HCT116 (cell line): Measurements from ENCODE around the gene COQ2. TPM values are rescaled to one million over a fixed set of nuclear protein-coding genes. Genes with fewer than 3 reads are reported as not detected.

Experiments used
- ATAC-seq: fragments of 200-7000 bp; cut with Tn5 transposase; 2 replicates; pipeline ENCODE4 v1.9.1; 2020; ENCODE audit warnings: mild to moderate bottlenecking, moderate library complexity
- BruUV-seq: library from RNA; stranded (reverse); fragments of 400-500 nt; replicated peaks from 2 replicates; lab custom pipeline; 2021; lab: Mats Ljungman, UMichigan
- CTCF ChIA-PET: fragments of 300-600 bp; sonication (Branson Sonifier 250); formaldehyde crosslinking; loops from one replicate; lab custom pipeline; 2021; ENCODE audit warnings: antibody characterized with exemption; lab: Charles Lee
- POLR2A ChIA-PET: fragments of 300-600, 350-600 bp; sonication (Branson Sonifier 250); formaldehyde crosslinking; loops from one replicate; lab custom pipeline; 2021; ENCODE audit warnings: antibody characterized with exemption; lab: Charles Lee
- RAD21 ChIA-PET, 2 experiments: fragments of 300-600 bp; sonication (Branson Sonifier 250); formaldehyde crosslinking; loops; one replicate each; lab custom pipeline; 2023; ENCODE audit warnings: low total read pairs in 2 of 2; ENCODE audit not compliant: uncharacterized antibody in 2 of 2, unreplicated experiment in 2 of 2, low non-redundant PET in 1 of 2; lab: Charles Lee
- DNase-seq: peaks from one replicate; pipeline ENCODE4 v3.0.0-alpha.2; 2010; ENCODE audit warnings: low read depth, low spot score
- H2AFZ ChIP-seq: fragments of 200-600 bp; shearing (Covaris generic), sonication (generic); 2 replicates; pipeline ENCODE4 v1.6.1; 2017; ENCODE audit warnings: low read depth, mixed run types, mixed read lengths, antibody characterized with exemption, low read length; ENCODE audit not compliant: poor library complexity, severe bottlenecking
- H3K27ac ChIP-seq: 2 replicates; pipeline ENCODE4 v1.5.1; 2012; ENCODE audit warnings: low read depth, low read length
- H3K27me3 ChIP-seq: fragments of 200-600 bp; sonication (generic); 2 replicates; pipeline ENCODE4 v1.6.1; 2016; ENCODE audit warnings: mixed run types, low read length, mixed read lengths; ENCODE audit not compliant: insufficient read depth
- H3K36me3 ChIP-seq, 2 experiments: fragments of 200-500 bp in 1 of 2; fragments of 200-600 bp in 1 of 2; sonication (Bioruptor generic) in 1 of 2; sonication (generic) in 1 of 2; 2 replicates each; pipeline versions ENCODE4 v1.5.1 to v1.6.1; 2014 to 2016; ENCODE audit warnings: low read length in 2 of 2, inconsistent platforms in 1 of 2, mixed read lengths in 1 of 2, mixed run types in 1 of 2; ENCODE audit not compliant: insufficient read depth in 2 of 2, control insufficient read depth in 1 of 2
- H3K4me1 ChIP-seq, 2 experiments: fragments of 200-600 bp in 1 of 2; sonication (generic) in 1 of 2; 2 replicates each; pipeline versions ENCODE4 v1.5.1 to v1.6.1; 2012 to 2017; ENCODE audit warnings: low read length in 2 of 2, inconsistent platforms in 1 of 2, mild to moderate bottlenecking in 1 of 2, mixed read lengths in 1 of 2, mixed run types in 1 of 2, moderate library complexity in 1 of 2; ENCODE audit not compliant: insufficient read depth in 2 of 2, control insufficient read depth in 1 of 2
- H3K4me2 ChIP-seq: fragments of 200-600 bp; sonication (generic); 2 replicates; pipeline ENCODE4 v1.6.1; 2017; ENCODE audit warnings: mixed run types, low read length, mixed read lengths
- H3K4me3 ChIP-seq, 2 experiments: fragments of 200-600 bp in 1 of 2; sonication (generic) in 1 of 2; replicated peaks in 1 of 2; 2 replicates each; pipeline ENCODE4 v1.5.1; 2011 to 2016; ENCODE audit warnings: low read length in 2 of 2, control low read depth in 1 of 2, low read depth in 1 of 2, mild to moderate bottlenecking in 1 of 2, mixed read lengths in 1 of 2, mixed run types in 1 of 2
- H3K79me2 ChIP-seq: fragments of 200-600 bp; sonication (generic); 2 replicates; pipeline ENCODE4 v1.6.1; 2017; ENCODE audit warnings: mild to moderate bottlenecking, mixed run types, low read length, moderate library complexity, mixed read lengths; ENCODE audit not compliant: insufficient read depth
- H3K9ac ChIP-seq: fragments of 200-600 bp; sonication (generic); 2 replicates; pipeline ENCODE4 v1.6.1; 2016; ENCODE audit warnings: low read length, mixed read lengths
- H3K9me2 ChIP-seq: fragments of 200-600 bp; sonication (generic), shearing (Covaris generic); 2 replicates; pipeline ENCODE4 v1.6.1; 2017; ENCODE audit warnings: mixed run types, mild to moderate bottlenecking, moderate library complexity; ENCODE audit not compliant: insufficient read depth
- H3K9me3 ChIP-seq, 2 experiments: fragments of 200-500 bp in 1 of 2; fragments of 200-600 bp in 1 of 2; sonication (Bioruptor generic) in 1 of 2; sonication (generic) in 1 of 2; 2 replicates each; pipeline ENCODE4 v1.6.1; 2014 to 2017; ENCODE audit warnings: low read length in 2 of 2, mixed read lengths in 2 of 2, inconsistent platforms in 1 of 2, low read depth in 1 of 2, mild to moderate bottlenecking in 1 of 2, mixed run types in 1 of 2, moderate library complexity in 1 of 2; ENCODE audit not compliant: control insufficient read depth in 1 of 2, insufficient read depth in 1 of 2
- H4K20me1 ChIP-seq: fragments of 200-600 bp; sonication (generic), shearing (Covaris generic); 2 replicates; pipeline ENCODE4 v1.6.1; 2017; ENCODE audit warnings: mixed run types, mild to moderate bottlenecking, moderate library complexity; ENCODE audit not compliant: insufficient read depth
- ATF3 ChIP-seq: IDR thresholded peaks from 2 replicates; pipeline ENCODE4 v1.6.1; 2012
- EZH2 ChIP-seq: fragments of 200-600 bp; sonication (generic); IDR thresholded peaks from 2 replicates; pipeline ENCODE4 v1.6.1; 2017; ENCODE audit warnings: antibody characterized with exemption, mixed run types
- FOSL1 ChIP-seq: IDR thresholded peaks from 2 replicates; pipeline ENCODE4 v1.6.1; 2012; ENCODE audit warnings: low read depth
- JUND ChIP-seq: IDR thresholded peaks from 2 replicates; pipeline ENCODE4 v1.6.1; 2012
- SRF ChIP-seq: IDR thresholded peaks from 2 replicates; pipeline ENCODE4 v1.6.1; 2012; ENCODE audit warnings: low read depth
- TCF7L2 ChIP-seq: IDR thresholded peaks from 2 replicates; pipeline ENCODE4 v1.7.0; 2011; ENCODE audit warnings: borderline replicate concordance, inconsistent platforms; ENCODE audit not compliant: insufficient read depth, insufficient read length; ENCODE audit errors: extremely low read depth
- intact Hi-C: fragments of 100-400 bp; cut with micrococcal nuclease; formaldehyde crosslinking; loops from 2 replicates; pipeline ENCODE4 v1.10.0; 2022
- total RNA-seq: library from RNA; stranded (reverse); gene quantifications from one replicate; pipeline ENCODE4 v1.2.1, GENCODE V29; 2021; ENCODE audit not compliant: unreplicated experiment

Gene COQ2
- total RNA-seq, 1 experiment from 2014 or later, result 20.6 TPM

GRCh38 chr4:83262682-83263081, 21.9 kb downstream of the COQ2 start:
- intact Hi-C loops, result no loop called here
- Histone ChIP-seq H3K9ac (no peak overlapping the region), H3K27ac (no peak overlapping the region), H3K4me2 (no peak overlapping the region), H3K36me3 (0 out of 4 replicates have a peak, but pooled peaks cover 0 to 3% of the 10 kb centered on the region in 2 experiments), H2AFZ (no peak overlapping the region), H3K79me2 (no peaks in the 10 kb centered on the region), H3K9me2 (no peaks in the 10 kb centered on the region), H3K4me3 (no peak overlapping the region), H3K27me3 (no peaks in the 10 kb centered on the region), H4K20me1 (no peaks in the 10 kb centered on the region), H3K4me1 (peaks cover 7 to 29% of the 10 kb centered on the region in 2 experiments), H3K9me3 (no peaks in the 10 kb centered on the region)
- DNase-seq, result no peak
- ChIA-PET POLR2A (no interaction called here), CTCF (interaction anchor here (1.4 kb wide), 1 partner anchor 10 kb away, joined by 4 read pairs; no protein-coding TSS in a partner anchor), RAD21 (no interaction called here)
- BruUV-seq, result no TSS peak
- ATAC-seq, result no peak
- TF ChIP-seq EZH2 (no peak), ATF3 (no peak), TCF7L2 (no peak), FOSL1 (no peak)

GRCh38 chr4:83261307-83261706, 23.3 kb downstream of the COQ2 start:
- TF ChIP-seq SRF (no peak), JUND (no peak)
- Histone ChIP-seq H3K9ac (no peak overlapping the region), H3K27me3 (no peaks in the 10 kb centered on the region), H3K4me1 (peaks cover 15 to 43% of the 10 kb centered on the region in 2 experiments), H4K20me1 (no peaks in the 10 kb centered on the region), H2AFZ (no peak overlapping the region), H3K9me3 (no peaks in the 10 kb centered on the region), H3K79me2 (no peaks in the 10 kb centered on the region), H3K27ac (no peak overlapping the region), H3K36me3 (0 out of 4 replicates have a peak, but pooled peaks cover 0 to 3% of the 10 kb centered on the region in 2 experiments), H3K9me2 (no peaks in the 10 kb centered on the region), H3K4me2 (no peak overlapping the region), H3K4me3 (no peak overlapping the region)
- ATAC-seq (no peak), DNase-seq (no peak)
- ChIA-PET CTCF (interaction anchor here (1.4 to 3.0 kb wide), 3 partner anchors 8 to 206 kb away, joined by 4 to 20 read pairs (median 6); no protein-coding TSS in a partner anchor), RAD21 (interaction anchor here in 1 of 2 experiments (1.3 kb wide), 1 partner anchor 207 kb away, joined by 3 read pairs; no protein-coding TSS in a partner anchor), POLR2A (no interaction called here)
- BruUV-seq, result no TSS peak
- intact Hi-C loops, result loop anchor here (2.0 kb wide), 2 partner anchors 187 to 409 kb away; no protein-coding TSS in a partner anchor
